IMR-90 (cell line): ENCODE data around the gene FRMD4B. TPM values are rescaled to one million over a fixed set of nuclear protein-coding genes. Genes with fewer than 3 reads are reported as not detected.

Source experiments
- ATAC-seq: fragments of 200-7000 bp; cut with Tn5 transposase; 2 replicates; pipeline ENCODE4 v1.9.1; 2020; ENCODE audit warnings: low read depth, mild to moderate bottlenecking, moderate library complexity
- BruUV-seq: library from RNA; stranded (reverse); fragments of 400-500 nt; replicated peaks from 2 replicates; lab custom pipeline; 2021; lab: Mats Ljungman, UMichigan
- CTCF ChIA-PET: fragments of 300-600 bp; formaldehyde crosslinking; extraction: SDS; loops from one replicate; lab custom pipeline; 2021; ENCODE audit warnings: antibody characterized with exemption; lab: Yijun Ruan, JAX
- POLR2A ChIA-PET: fragments of 300-600 bp; sonication (Branson Sonifier 250); formaldehyde crosslinking; loops from one replicate; lab custom pipeline; 2022; ENCODE audit warnings: antibody characterized with exemption; ENCODE audit not compliant: unreplicated experiment; lab: Charles Lee
- DNase-seq: peaks from one replicate; pipeline ENCODE4 v3.0.0; 2013
- H2AFZ ChIP-seq: replicated peaks from 2 replicates; pipeline ENCODE3; 2013; ENCODE audit warnings: low read length, mild to moderate bottlenecking; ENCODE audit not compliant: poor library complexity
- H2AK5ac ChIP-seq: 2 replicates; pipeline ENCODE4 v1.6.1; 2013; ENCODE audit warnings: low read depth, low read length, inconsistent platforms
- H2AK9ac ChIP-seq: replicated peaks from 2 replicates; pipeline ENCODE3; 2013; ENCODE audit warnings: mild to moderate bottlenecking, low read depth, low read length, moderate library complexity; ENCODE audit not compliant: poor library complexity
- H2BK120ac ChIP-seq: 2 replicates; pipeline ENCODE4 v1.6.1; 2013; ENCODE audit warnings: low read depth, low read length, inconsistent platforms
- H2BK15ac ChIP-seq: 3 replicates; pipeline ENCODE4 v1.6.1; 2013; ENCODE audit warnings: low read depth, low read length, inconsistent platforms
- H2BK20ac ChIP-seq: 2 replicates; pipeline ENCODE4 v1.6.1; 2013; ENCODE audit warnings: low read depth, mild to moderate bottlenecking, inconsistent platforms, low read length, moderate library complexity
- H2BK5ac ChIP-seq: 2 replicates; pipeline ENCODE4 v1.6.1; 2013; ENCODE audit warnings: mild to moderate bottlenecking, low read depth, low read length, inconsistent platforms; ENCODE audit not compliant: poor library complexity, severe bottlenecking
- H3K14ac ChIP-seq: replicated peaks from 2 replicates; pipeline ENCODE4 v1.6.1; 2013; ENCODE audit warnings: low read depth, low read length, inconsistent platforms
- H3K18ac ChIP-seq: 2 replicates; pipeline ENCODE4 v1.6.1; 2013; ENCODE audit warnings: low read depth, low read length, control low read depth
- H3K23ac ChIP-seq: 2 replicates; pipeline ENCODE4 v1.6.1; 2013; ENCODE audit warnings: low read depth, low read length, inconsistent platforms
- H3K27ac ChIP-seq: 2 replicates; pipeline ENCODE4 v1.5.1; 2013; ENCODE audit warnings: mild to moderate bottlenecking, control low read depth, low read length; ENCODE audit not compliant: insufficient read depth
- H3K27me3 ChIP-seq: 2 replicates; pipeline ENCODE4 v1.6.1; 2013; ENCODE audit warnings: low read length; ENCODE audit not compliant: control insufficient read depth, insufficient read depth
- H3K36me3 ChIP-seq: 2 replicates; pipeline ENCODE4 v1.6.1; 2013; ENCODE audit warnings: low read length, mixed read lengths; ENCODE audit not compliant: control insufficient read depth, insufficient read depth
- H3K4ac ChIP-seq: 2 replicates; pipeline ENCODE4 v1.6.1; 2013; ENCODE audit warnings: low read depth, low read length, inconsistent platforms
- H3K4me1 ChIP-seq: 2 replicates; pipeline ENCODE4 v1.6.1; 2013; ENCODE audit warnings: low read length, mixed read lengths; ENCODE audit not compliant: control insufficient read depth, insufficient read depth
- H3K4me2 ChIP-seq: 2 replicates; pipeline ENCODE4 v1.6.1; 2013; ENCODE audit warnings: low read depth, mild to moderate bottlenecking, control low read depth, low read length, moderate library complexity
- H3K4me3 ChIP-seq: 2 replicates; pipeline ENCODE4 v1.5.1; 2013; ENCODE audit warnings: low read depth, mild to moderate bottlenecking, control low read depth, low read length, moderate library complexity; ENCODE audit not compliant: insufficient read depth
- H3K56ac ChIP-seq: 2 replicates; pipeline ENCODE4 v1.6.1; 2013; ENCODE audit warnings: low read length, inconsistent platforms; ENCODE audit not compliant: insufficient read depth; ENCODE audit errors: extremely low read depth
- H3K79me1 ChIP-seq, 2 experiments: 2 replicates each; pipeline ENCODE4 v1.6.1; 2013; ENCODE audit warnings: low read length in 2 of 2, inconsistent platforms in 1 of 2, low read depth in 1 of 2
- H3K9ac ChIP-seq: 2 replicates; pipeline ENCODE4 v1.6.1; 2013; ENCODE audit warnings: low read depth, low read length, control low read depth
- H3K9me1 ChIP-seq: 2 replicates; pipeline ENCODE4 v1.6.1; 2013; ENCODE audit warnings: low read length, inconsistent platforms; ENCODE audit not compliant: insufficient read depth
- H3K9me3 ChIP-seq: 2 replicates; pipeline ENCODE4 v1.6.1; 2013; ENCODE audit warnings: low read length; ENCODE audit not compliant: control insufficient read depth, insufficient read depth
- H4K20me1 ChIP-seq: 2 replicates; pipeline ENCODE4 v1.6.1; 2013; ENCODE audit warnings: low read length, inconsistent platforms; ENCODE audit not compliant: insufficient read depth
- H4K5ac ChIP-seq: 2 replicates; pipeline ENCODE4 v1.6.1; 2013; ENCODE audit warnings: mild to moderate bottlenecking, low read depth, low read length, control low read depth
- H4K8ac ChIP-seq, 2 experiments: 2 replicates each; pipeline ENCODE4 v1.6.1; 2013; ENCODE audit warnings: low read depth in 2 of 2, low read length in 2 of 2, control low read depth in 1 of 2, inconsistent platforms in 1 of 2
- H4K91ac ChIP-seq: 2 replicates; pipeline ENCODE4 v1.6.1; 2013; ENCODE audit warnings: low read depth, low read length, inconsistent platforms; ENCODE audit not compliant: insufficient read depth
- BHLHE40 ChIP-seq: fragments of 150-350 bp; IDR thresholded peaks from 2 replicates; pipeline ENCODE4 v1.6.1; 2016; ENCODE audit warnings: mild to moderate bottlenecking, low read depth, low read length
- CEBPB ChIP-seq: IDR thresholded peaks from 2 replicates; pipeline ENCODE4 v1.6.1; 2012; ENCODE audit warnings: low read depth, low read length, improper control_type of control experiment
- CHD1 ChIP-seq: IDR thresholded peaks from 2 replicates; pipeline ENCODE4 v1.6.1; 2012; ENCODE audit warnings: low read depth, low read length, improper control_type of control experiment
- MAFK ChIP-seq: IDR thresholded peaks from 2 replicates; pipeline ENCODE4 v1.6.1; 2012; ENCODE audit warnings: low read depth, low read length, improper control_type of control experiment
- MAZ ChIP-seq: IDR thresholded peaks from 2 replicates; pipeline ENCODE4 v1.6.1; 2012; ENCODE audit warnings: low read depth, mild to moderate bottlenecking, low read length, improper control_type of control experiment, moderate library complexity, borderline replicate concordance
- MXI1 ChIP-seq: IDR thresholded peaks from 2 replicates; pipeline ENCODE4 v1.6.1; 2012; ENCODE audit warnings: low read depth, mild to moderate bottlenecking, low read length, moderate library complexity, borderline replicate concordance
- NFE2L2 ChIP-seq: fragments of 150-350 bp; IDR thresholded peaks from 2 replicates; pipeline ENCODE4 v1.6.1; 2016; ENCODE audit warnings: low read depth, mild to moderate bottlenecking, low read length
- POLR2A ChIP-seq: IDR thresholded peaks from 2 replicates; pipeline ENCODE4 v1.6.1; 2012; ENCODE audit warnings: mild to moderate bottlenecking, low read depth, low read length
- RAD21 ChIP-seq: IDR thresholded peaks from 2 replicates; pipeline ENCODE4 v1.6.1; 2012; ENCODE audit warnings: low read length, improper control_type of control experiment
- RCOR1 ChIP-seq: IDR thresholded peaks from 2 replicates; pipeline ENCODE4 v1.6.1; 2012; ENCODE audit warnings: mild to moderate bottlenecking, low read length, improper control_type of control experiment; ENCODE audit not compliant: insufficient replicate concordance
- RFX5 ChIP-seq: IDR thresholded peaks from 2 replicates; pipeline ENCODE4 v1.8.0; 2012; ENCODE audit warnings: low read depth, mild to moderate bottlenecking, low read length, moderate library complexity
- SMC3 ChIP-seq: fragments of 150-350 bp; IDR thresholded peaks from 2 replicates; pipeline ENCODE4 v1.6.1; 2016; ENCODE audit warnings: low read depth, mild to moderate bottlenecking, antibody characterized with exemption, low read length, moderate library complexity
- whole genome bisulfite sequencing, 2 experiments: methylation state at CpG; one replicate each; pipeline versions ENCODE4 v1.1.5 to v1.1.7; 2013; ENCODE audit warnings: missing lambda C conversion rate in 2 of 2; ENCODE audit not compliant: insufficient read length in 1 of 2; ENCODE audit errors: extremely low coverage in 2 of 2; 5-methylcytosine and 5-hydroxymethylcytosine counted together
- dilution Hi-C: fragments of 300-500 bp; cut with HindIII; formaldehyde crosslinking; loops from one replicate; pipeline ENCODE4 v1.14.3; 2018; ENCODE audit warnings: low sequenced_read_pairs; ENCODE audit not compliant: unreplicated experiment
- in situ Hi-C: fragments of 300-500 bp; cut with MboI; formaldehyde crosslinking; loops from 3 replicates; pipeline ENCODE4 v1.14.3; 2019; ENCODE audit warnings: low sequenced_read_pairs, inconsistent platforms, mixed read lengths
- intact Hi-C: fragments of 100-400 bp; cut with micrococcal nuclease; formaldehyde crosslinking; loops from 2 replicates; pipeline ENCODE4 v1.10.0; 2022
- polyA plus RNA-seq, 3 experiments: library from polyadenylated mRNA; depleted of rRNA; stranded (reverse); fragments of >200 nt; gene quantifications; 2 replicates each; pipeline ENCODE4 v1.2.3, GENCODE V29; 2012; ENCODE audit warnings: low replicate concordance in 1 of 3
- total RNA-seq: library from RNA; depleted of rRNA; stranded (reverse); fragments of >200 nt; gene quantifications from 2 replicates; pipeline ENCODE4 v1.2.3, GENCODE V29; 2012
- TF ChIP-seq, protein P1 (sequence below): fragments of 150-350 bp; IDR thresholded peaks from 2 replicates; pipeline ENCODE4 v1.6.1; 2016; ENCODE audit warnings: low read depth, mild to moderate bottlenecking, low read length, moderate library complexity, borderline replicate concordance
- TF ChIP-seq, protein P2 (sequence below): conservative IDR thresholded peaks from 2 replicates; pipeline ENCODE4 v1.5.1; 2012; ENCODE audit warnings: mild to moderate bottlenecking, low read depth, low read length, improper control_type of control experiment
- TF ChIP-seq, protein P3 (sequence below): fragments of 150-350 bp; IDR thresholded peaks from 2 replicates; pipeline ENCODE4 v1.6.1; 2017; ENCODE audit warnings: mild to moderate bottlenecking, antibody characterized with exemption, low read length, low read depth

FRMD4B gene
- total and polyA plus RNA-seq, 2 of the 4 experiments (the other 2 are of a cell fraction), result 0.14 to 0.36 TPM

DNA sequence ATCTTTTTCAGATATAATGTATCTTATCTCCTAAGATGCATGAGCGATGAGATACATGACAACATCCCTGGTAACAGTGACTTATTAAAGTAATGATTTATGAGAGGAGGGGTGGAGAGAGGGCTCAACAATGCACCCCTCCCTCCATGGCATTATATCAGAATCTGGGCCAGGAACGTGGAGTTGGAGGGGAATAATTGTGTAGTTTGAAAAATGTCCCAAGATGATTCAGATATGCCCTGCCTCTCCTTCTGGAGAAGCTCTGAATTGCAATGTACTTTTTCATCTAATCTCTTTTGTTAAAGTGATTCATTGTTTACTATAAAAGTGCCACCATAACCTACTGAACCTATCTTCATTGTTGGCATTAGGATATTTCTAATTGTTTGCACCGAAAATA, 86.5 kb downstream of the FRMD4B start (continued):
- no peak for TF ChIP-seq RCOR1

DNA sequence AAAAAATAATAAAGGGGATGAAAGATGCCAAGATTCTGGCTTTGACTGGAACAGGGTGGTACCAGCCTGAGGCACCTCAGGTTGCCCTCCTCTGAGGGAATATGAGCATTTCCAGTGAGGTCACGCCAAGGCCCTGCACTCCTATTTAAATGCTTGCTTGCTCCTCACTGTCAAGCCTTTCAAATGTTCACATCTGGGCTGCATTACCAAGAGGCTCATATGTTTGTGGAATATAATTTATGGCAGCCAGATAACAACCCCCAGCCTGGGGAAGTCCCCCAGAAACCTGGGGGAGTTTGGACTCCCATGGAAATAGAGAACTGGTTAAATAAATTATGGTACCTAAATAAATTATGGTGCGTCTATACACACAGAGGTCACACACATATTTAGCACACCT, 88.4 kb downstream of the FRMD4B start:
- intact Hi-C loops (no loop called here), in situ Hi-C loops (no loop called here), dilution Hi-C loops (no loop called here)
- no peak for ATAC-seq
- CTCF ChIA-PET, result interaction anchor here (1.4 kb wide), 1 partner anchor 9 kb away, joined by 4 read pairs; no protein-coding TSS in a partner anchor
- no peaks in the 10 kb centered on the region for H4K20me1 ChIP-seq
- H3K4me2 ChIP-seq, result no peak overlapping the region
- H2BK20ac ChIP-seq, result no peak overlapping the region
- H3K36me3 ChIP-seq, result no peaks in the 10 kb centered on the region
- H3K18ac ChIP-seq, result no peak overlapping the region
- no peak overlapping the region for H2AFZ ChIP-seq
- peaks cover 7% of the 10 kb centered on the region for H3K27me3 ChIP-seq
- no peak overlapping the region for H2AK5ac ChIP-seq
- no peak overlapping the region for H2AK9ac ChIP-seq
- no peak for DNase-seq
- no peak overlapping the region for H4K91ac ChIP-seq
- no peak overlapping the region for H3K27ac ChIP-seq
- no peak overlapping the region for H2BK15ac ChIP-seq
- H3K4me3 ChIP-seq, result no peak overlapping the region
- H4K5ac ChIP-seq, result no peak overlapping the region
- no TSS peak for BruUV-seq
- no peak overlapping the region for H2BK120ac ChIP-seq
- H2BK5ac ChIP-seq, result no peak overlapping the region
- no peak overlapping the region for H4K8ac ChIP-seq
- H3K4me1 ChIP-seq, result no peaks in the 10 kb centered on the region
- no peaks in the 10 kb centered on the region for H3K79me1 ChIP-seq
- H3K56ac ChIP-seq, result no peak overlapping the region
- no peaks in the 10 kb centered on the region for H3K9me1 ChIP-seq
- no peak overlapping the region for H3K23ac ChIP-seq
- POLR2A ChIA-PET, result no interaction called here
- no CpG with 5 or more reads among the region's 2 CpGs for WGBS, 2 experiments
- H3K9me3 ChIP-seq, result no peaks in the 10 kb centered on the region
- no peak overlapping the region for H3K14ac ChIP-seq
- H3K9ac ChIP-seq, result no peak overlapping the region
- H3K4ac ChIP-seq, result no peak overlapping the region
- TF ChIP-seq NFE2L2, result no peak
- TF ChIP-seq CEBPB, result no peak
- no peak for TF ChIP-seq CHD1
- no peak for TF ChIP-seq MXI1
- no peak for TF ChIP-seq POLR2A
- no peak for TF ChIP-seq SMC3
- TF ChIP-seq BHLHE40, result no peak
- no peak for TF ChIP-seq RCOR1
- TF ChIP-seq, protein P1, sequence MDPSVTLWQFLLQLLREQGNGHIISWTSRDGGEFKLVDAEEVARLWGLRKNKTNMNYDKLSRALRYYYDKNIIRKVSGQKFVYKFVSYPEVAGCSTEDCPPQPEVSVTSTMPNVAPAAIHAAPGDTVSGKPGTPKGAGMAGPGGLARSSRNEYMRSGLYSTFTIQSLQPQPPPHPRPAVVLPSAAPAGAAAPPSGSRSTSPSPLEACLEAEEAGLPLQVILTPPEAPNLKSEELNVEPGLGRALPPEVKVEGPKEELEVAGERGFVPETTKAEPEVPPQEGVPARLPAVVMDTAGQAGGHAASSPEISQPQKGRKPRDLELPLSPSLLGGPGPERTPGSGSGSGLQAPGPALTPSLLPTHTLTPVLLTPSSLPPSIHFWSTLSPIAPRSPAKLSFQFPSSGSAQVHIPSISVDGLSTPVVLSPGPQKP, result no peak
- no peak for TF ChIP-seq RAD21
- TF ChIP-seq MAZ, result no peak
- TF ChIP-seq MAFK, result no peak
- TF ChIP-seq, protein P2, sequence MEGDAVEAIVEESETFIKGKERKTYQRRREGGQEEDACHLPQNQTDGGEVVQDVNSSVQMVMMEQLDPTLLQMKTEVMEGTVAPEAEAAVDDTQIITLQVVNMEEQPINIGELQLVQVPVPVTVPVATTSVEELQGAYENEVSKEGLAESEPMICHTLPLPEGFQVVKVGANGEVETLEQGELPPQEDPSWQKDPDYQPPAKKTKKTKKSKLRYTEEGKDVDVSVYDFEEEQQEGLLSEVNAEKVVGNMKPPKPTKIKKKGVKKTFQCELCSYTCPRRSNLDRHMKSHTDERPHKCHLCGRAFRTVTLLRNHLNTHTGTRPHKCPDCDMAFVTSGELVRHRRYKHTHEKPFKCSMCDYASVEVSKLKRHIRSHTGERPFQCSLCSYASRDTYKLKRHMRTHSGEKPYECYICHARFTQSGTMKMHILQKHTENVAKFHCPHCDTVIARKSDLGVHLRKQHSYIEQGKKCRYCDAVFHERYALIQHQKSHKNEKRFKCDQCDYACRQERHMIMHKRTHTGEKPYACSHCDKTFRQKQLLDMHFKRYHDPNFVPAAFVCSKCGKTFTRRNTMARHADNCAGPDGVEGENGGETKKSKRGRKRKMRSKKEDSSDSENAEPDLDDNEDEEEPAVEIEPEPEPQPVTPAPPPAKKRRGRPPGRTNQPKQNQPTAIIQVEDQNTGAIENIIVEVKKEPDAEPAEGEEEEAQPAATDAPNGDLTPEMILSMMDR, result no peak
- TF ChIP-seq, protein P3, sequence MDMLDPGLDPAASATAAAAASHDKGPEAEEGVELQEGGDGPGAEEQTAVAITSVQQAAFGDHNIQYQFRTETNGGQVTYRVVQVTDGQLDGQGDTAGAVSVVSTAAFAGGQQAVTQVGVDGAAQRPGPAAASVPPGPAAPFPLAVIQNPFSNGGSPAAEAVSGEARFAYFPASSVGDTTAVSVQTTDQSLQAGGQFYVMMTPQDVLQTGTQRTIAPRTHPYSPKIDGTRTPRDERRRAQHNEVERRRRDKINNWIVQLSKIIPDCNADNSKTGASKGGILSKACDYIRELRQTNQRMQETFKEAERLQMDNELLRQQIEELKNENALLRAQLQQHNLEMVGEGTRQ, result no peak
- no peak for TF ChIP-seq RFX5
